GM10266 (cell line): ENCODE data around the gene KLHL29.

Experiments
- DNase-seq: peaks from one replicate; pipeline ENCODE4 v3.0.0; 2012; ENCODE audit errors: extremely low spot score
- TF ChIP-seq, protein P1 (sequence below): IDR thresholded peaks from 2 replicates; pipeline ENCODE4 v1.5.1; 2012; ENCODE audit warnings: mild to moderate bottlenecking, low read depth; ENCODE audit not compliant: control insufficient read depth, insufficient read depth; ENCODE audit errors: missing control alignments

KLHL29 gene

GRCh38 chr2:23695890-23696751 is 311.1 kb downstream of the KLHL29 start:
- TF ChIP-seq, protein P1, sequence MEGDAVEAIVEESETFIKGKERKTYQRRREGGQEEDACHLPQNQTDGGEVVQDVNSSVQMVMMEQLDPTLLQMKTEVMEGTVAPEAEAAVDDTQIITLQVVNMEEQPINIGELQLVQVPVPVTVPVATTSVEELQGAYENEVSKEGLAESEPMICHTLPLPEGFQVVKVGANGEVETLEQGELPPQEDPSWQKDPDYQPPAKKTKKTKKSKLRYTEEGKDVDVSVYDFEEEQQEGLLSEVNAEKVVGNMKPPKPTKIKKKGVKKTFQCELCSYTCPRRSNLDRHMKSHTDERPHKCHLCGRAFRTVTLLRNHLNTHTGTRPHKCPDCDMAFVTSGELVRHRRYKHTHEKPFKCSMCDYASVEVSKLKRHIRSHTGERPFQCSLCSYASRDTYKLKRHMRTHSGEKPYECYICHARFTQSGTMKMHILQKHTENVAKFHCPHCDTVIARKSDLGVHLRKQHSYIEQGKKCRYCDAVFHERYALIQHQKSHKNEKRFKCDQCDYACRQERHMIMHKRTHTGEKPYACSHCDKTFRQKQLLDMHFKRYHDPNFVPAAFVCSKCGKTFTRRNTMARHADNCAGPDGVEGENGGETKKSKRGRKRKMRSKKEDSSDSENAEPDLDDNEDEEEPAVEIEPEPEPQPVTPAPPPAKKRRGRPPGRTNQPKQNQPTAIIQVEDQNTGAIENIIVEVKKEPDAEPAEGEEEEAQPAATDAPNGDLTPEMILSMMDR: no peak
- no peak for DNase-seq

- DNase-seq: no peak
- TF ChIP-seq, protein P1: no peak
Observed at GRCh38 chr2:23696752-23697045, 311.7 kb downstream of the KLHL29 start.

DNA sequence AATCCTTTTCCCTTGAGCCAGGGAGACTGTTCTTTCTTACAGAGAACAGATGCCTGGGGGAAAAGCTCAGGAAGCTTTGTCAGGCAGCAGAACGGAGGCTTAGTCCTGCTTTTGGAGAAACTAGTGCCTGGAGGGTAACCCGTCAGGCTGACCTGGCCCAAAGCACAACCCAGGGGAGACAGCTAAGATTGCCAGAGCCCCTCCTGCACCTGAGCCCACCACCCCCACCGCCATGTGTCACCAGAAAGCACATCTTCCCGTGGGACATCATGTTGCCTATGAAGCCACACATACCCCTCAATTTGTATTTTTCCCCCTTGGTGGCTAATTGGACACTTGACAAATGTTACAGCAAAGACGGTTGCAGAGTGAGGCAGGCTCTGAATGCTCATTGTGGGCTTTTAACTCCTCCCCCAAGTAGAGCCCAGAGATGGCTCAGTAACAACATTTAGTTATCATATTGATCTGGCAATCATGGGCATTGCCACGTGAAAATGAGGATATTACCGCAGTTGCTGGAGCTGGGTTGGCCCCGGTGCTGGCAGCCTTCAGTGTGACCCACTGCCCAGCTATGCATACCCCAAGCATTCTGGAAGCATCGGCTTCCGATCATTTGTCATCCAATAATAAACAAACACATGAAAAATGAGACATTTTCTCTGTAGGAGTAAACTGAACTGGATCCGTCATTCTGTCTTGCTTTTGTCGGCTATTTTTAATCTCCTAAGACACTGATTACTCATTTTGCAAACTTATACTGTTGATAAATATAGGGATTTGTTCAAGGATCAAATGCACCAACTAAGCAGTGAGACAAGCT is 312.5 kb downstream of the KLHL29 start:
- TF ChIP-seq, protein P1: no peak
- no peak for DNase-seq

DNA sequence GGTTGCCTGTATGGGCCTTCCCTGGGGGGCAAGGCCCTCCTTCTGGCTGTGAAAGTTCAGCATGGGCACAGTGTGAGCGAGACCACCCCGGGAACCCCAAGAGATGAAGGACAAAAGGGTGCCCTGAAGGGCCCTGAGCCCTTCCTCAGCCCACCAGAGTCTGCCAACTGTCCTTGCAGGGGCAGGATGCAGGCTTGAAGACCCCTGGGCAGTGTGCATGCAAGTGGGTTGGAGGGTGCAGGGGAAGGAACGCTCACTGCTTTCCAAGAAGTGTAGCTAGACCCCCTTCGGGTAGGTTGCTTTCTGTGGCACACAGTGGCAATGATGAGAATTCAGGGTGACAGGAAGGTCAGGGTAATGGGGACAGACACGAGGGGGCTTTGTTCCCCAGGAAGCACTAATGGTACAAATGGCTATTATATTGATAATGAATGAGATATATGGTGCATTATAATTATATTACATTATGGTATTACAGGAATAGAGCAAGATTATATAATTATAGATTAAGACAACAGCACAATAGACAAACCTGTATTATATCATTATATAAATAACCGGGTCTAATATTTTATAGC is 313.2 kb downstream of the KLHL29 start:
- no peak for DNase-seq
- TF ChIP-seq, protein P1: no peak

- TF ChIP-seq, protein P1: no peak
- DNase-seq: no peak
Observed at GRCh38 chr2:23698721-23699579, 314.0 kb downstream of the KLHL29 start.

DNA sequence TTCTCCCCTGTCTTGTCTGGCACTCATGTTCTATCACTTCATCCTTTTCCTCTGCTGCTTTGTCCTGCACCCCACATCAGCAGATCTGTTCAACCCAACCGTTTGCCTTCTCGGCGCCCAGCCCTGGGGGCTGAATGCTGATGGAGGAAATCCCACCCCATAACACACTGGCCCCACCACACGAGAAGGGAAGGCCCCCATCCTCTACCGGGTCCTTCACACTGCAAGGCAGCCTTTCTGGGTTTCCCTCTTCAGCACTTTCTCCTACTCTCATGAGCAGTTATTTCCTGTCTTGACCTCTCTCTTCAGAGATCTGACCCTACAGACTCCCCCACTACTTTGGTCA is 314.6 kb downstream of the KLHL29 start:
- no peak for DNase-seq
- TF ChIP-seq, protein P1: no peak
